GM21381 (cell line): ENCODE data around the gene RAPSN.

Experiments
- ATAC-seq: cut with Tn5 transposase; IDR thresholded peaks from one replicate; pipeline ENCODE4 v1.9.1; 2021; ENCODE audit warnings: mild to moderate bottlenecking, moderate library complexity; ENCODE audit not compliant: unreplicated experiment

The RAPSN gene

GRCh38 chr11:47391711-47392432, 57.1 kb downstream of the RAPSN start:
- no peak for ATAC-seq

GRCh38 chr11:47391077-47391583, 57.8 kb downstream of the RAPSN start:
- no peak for ATAC-seq

- no peak for ATAC-seq
These were observed 58.5 kb downstream of the RAPSN start for GRCh38 chr11:47390422-47390760.

- no peak for ATAC-seq
These were observed 59.1 kb downstream of the RAPSN start for GRCh38 chr11:47389577-47390421.

GRCh38 chr11:47388697-47389576, 60.0 kb downstream of the RAPSN start:
- ATAC-seq = no peak

DNA sequence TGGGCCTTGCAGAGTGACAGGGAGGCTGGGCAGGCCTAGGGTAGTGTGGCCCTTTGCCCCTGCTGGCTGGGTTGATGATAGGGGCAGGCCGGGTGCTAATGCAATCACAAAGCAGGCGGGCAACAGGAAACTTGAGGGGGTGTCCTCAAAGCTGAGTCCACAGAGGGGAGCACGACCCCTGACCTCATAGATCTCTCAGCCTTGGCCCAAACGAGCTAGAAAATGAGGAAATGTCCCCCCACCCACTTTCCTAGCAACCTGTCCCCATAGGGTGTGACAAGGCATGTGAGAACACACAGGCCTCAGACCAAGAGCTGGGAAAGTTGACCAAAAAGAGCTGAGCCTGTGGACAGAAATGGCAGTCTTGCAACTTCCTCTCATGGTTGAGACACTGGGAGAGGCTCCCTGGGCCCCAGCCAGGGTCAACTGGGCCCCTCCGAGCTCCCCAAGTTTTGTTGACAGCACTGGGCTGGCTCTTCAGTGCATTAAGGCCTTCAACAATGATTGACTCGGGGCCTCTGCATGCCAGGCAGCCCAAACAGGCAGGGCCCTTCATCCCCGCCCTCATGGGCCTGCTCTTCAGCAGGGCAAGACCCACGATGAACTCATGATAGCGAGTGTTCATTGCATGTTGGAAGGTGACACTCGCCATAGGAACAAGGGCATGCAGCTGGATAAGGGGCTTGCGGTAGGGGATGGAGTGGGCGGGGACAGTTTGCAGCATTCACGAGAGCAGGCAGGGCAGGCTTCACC, 60.8 kb downstream of the RAPSN start:
- no peak for ATAC-seq
